ENCODE results near the gene DCUN1D2. TPM values are rescaled to one million over a fixed set of nuclear protein-coding genes. Genes with fewer than 3 reads are reported as not detected.

The DCUN1D2 gene
- total RNA-seq, 1 donor from 2014 or later = 24.6 TPM

DNA sequence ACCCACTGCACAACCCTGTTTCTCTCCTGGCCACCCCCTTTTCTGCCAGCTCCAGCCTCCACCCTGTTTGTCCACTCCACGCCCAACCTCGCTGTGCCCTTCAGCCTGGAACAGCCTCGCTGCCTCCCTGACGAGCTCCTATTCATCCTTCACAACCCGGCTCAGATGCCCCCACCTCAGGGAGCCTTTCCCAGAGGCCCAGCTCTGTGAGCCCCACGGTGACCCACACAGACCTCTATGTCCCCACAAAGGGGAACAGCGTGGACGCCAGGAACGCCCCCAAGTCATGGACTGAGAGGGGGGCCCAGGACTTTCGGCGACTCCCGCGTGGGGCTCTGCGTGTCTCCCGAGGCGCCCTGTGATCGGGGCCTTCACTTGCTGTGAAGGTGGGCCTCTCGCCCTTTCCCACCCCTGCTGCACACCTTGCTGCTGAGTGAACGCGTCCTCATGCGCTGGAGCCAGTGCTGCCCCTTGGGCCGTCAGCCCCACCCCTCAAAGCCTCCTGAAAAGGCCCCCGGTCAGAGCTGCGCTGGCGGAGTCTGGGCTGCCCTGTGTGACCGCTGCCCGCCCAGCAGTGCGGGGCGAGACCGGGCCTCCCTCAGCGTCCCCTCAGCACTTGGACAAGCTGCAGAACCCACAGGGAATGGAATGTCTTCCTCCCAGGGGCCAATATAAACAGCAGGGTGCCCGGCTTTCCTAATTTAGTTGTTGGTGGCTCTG lies 77.2 kb downstream of the DCUN1D2 start:
- H3K27me3 ChIP-seq = peaks cover 16% of the 10 kb centered on the region
- H3K36me3 ChIP-seq = no peaks in the 10 kb centered on the region
- DNase-seq (peak; percentile 57), ATAC-seq (no peak)
- no peaks in the 10 kb centered on the region for H3K9me3 ChIP-seq
- intact Hi-C loops (cut with DNase I) = no loop called here
- TF ChIP-seq, protein P1, sequence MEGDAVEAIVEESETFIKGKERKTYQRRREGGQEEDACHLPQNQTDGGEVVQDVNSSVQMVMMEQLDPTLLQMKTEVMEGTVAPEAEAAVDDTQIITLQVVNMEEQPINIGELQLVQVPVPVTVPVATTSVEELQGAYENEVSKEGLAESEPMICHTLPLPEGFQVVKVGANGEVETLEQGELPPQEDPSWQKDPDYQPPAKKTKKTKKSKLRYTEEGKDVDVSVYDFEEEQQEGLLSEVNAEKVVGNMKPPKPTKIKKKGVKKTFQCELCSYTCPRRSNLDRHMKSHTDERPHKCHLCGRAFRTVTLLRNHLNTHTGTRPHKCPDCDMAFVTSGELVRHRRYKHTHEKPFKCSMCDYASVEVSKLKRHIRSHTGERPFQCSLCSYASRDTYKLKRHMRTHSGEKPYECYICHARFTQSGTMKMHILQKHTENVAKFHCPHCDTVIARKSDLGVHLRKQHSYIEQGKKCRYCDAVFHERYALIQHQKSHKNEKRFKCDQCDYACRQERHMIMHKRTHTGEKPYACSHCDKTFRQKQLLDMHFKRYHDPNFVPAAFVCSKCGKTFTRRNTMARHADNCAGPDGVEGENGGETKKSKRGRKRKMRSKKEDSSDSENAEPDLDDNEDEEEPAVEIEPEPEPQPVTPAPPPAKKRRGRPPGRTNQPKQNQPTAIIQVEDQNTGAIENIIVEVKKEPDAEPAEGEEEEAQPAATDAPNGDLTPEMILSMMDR (IDR thresholded peaks at IDR 0.05) = no peak
- H3K27ac ChIP-seq = no peak overlapping the region
- no peaks in the 10 kb centered on the region for H3K4me1 ChIP-seq
- no peak overlapping the region for H3K4me3 ChIP-seq

- TF ChIP-seq, protein P1 (IDR thresholded peaks at IDR 0.05) = no peak
- Histone ChIP-seq H3K27me3 (peaks cover 20% of the 10 kb centered on the region), H3K4me1 (no peaks in the 10 kb centered on the region), H3K9me3 (no peaks in the 10 kb centered on the region), H3K27ac (no peak overlapping the region), H3K36me3 (no peaks in the 10 kb centered on the region), H3K4me3 (no peak overlapping the region)
- no peak for DNase-seq
- no peak for ATAC-seq
- intact Hi-C loops (cut with DNase I) = no loop called here
These were observed 78.1 kb downstream of the DCUN1D2 start for GRCh38 chr13:113412440-113412839.

- ATAC-seq = no peak
- TF ChIP-seq, protein P1 (IDR thresholded peaks at IDR 0.05) = no peak
- no peak overlapping the region for H3K27ac ChIP-seq
- no peaks in the 10 kb centered on the region for H3K9me3 ChIP-seq
- H3K27me3 ChIP-seq = peaks cover 31% of the 10 kb centered on the region
- H3K36me3 ChIP-seq = no peaks in the 10 kb centered on the region
- DNase-seq = peak; percentile 62
- H3K4me3 ChIP-seq = no peak overlapping the region
- no peaks in the 10 kb centered on the region for H3K4me1 ChIP-seq
- intact Hi-C loops (cut with DNase I) = no loop called here
These were observed 79.1 kb downstream of the DCUN1D2 start for GRCh38 chr13:113411216-113412023.

DNA sequence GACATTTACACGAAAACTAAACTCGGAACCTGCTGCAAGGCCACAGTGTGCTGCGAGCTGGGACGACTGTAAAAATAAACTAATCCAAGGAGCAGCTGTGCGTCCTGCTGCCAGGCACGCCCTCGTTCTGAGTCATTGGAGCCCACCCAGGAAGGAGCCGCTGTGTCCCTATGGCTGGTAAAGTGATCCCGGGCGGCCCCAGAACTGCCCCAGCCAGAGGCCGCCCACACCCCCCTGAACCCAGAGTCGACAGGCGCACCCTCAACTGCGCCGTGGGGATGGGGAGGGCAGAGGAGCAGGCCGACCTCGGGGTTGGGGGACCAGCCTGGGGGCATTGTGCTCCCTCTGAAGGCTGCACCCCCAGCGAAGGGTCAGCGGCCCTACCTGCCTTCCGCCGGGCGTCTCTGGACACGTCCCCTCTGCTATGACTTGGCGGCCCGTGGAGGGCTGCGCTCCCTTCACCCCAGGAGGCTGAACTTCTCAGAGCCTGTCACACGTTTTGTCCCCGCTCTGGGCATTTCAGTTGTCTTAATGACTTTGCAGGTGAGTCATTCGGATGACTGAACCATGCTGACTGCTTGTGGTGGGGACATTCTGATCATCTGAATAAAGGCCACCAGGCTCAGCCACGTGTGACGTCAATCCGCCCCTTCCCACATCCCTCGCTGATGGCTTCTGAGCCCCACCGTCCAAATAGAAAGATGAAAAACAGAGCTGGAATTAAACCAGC lies 79.9 kb downstream of the DCUN1D2 start:
- H3K27me3 ChIP-seq = peaks cover 39% of the 10 kb centered on the region
- ATAC-seq (no peak), DNase-seq (peak; percentile 42)
- H3K36me3 ChIP-seq = no peaks in the 10 kb centered on the region
- no peak overlapping the region for H3K4me3 ChIP-seq
- no peaks in the 10 kb centered on the region for H3K9me3 ChIP-seq
- intact Hi-C loops (cut with DNase I) = no loop called here
- H3K4me1 ChIP-seq = no peaks in the 10 kb centered on the region
- TF ChIP-seq, protein P1 (IDR thresholded peaks at IDR 0.05) = no peak
- no peak overlapping the region for H3K27ac ChIP-seq

DNA sequence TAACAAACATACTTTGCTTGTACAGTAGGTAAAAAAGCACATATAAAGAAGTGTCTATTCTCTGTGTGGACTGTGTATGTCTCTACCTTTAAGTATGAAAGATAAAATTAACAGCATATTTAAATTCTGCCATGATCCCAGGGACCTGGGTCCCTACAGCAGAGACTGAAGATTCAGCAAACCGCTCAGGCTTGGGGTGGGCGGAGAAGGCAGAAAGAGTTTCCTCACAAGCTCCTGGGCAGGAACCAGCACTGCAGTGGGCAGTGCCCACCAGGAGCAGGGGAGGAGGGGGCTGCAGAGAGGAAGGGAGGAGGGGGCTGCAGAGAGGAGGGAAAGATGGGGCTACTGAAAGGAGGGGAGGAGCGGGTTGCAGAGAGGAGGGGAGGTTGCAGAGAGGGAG lies 81.9 kb downstream of the DCUN1D2 start:
- H3K27me3 ChIP-seq = peaks cover 33% of the 10 kb centered on the region
- no peak for ATAC-seq
- H3K9me3 ChIP-seq = no peaks in the 10 kb centered on the region
- DNase-seq = peak; percentile 25
- intact Hi-C loops (cut with DNase I) = no loop called here
- no peaks in the 10 kb centered on the region for H3K36me3 ChIP-seq
- no peaks in the 10 kb centered on the region for H3K4me1 ChIP-seq
- H3K27ac ChIP-seq = no peak overlapping the region
- no peak overlapping the region for H3K4me3 ChIP-seq
- TF ChIP-seq, protein P1 (IDR thresholded peaks at IDR 0.05) = no peak
